ENCODE results near the gene RIC3. TPM values are rescaled to one million over a fixed set of nuclear protein-coding genes. Genes with fewer than 3 reads are reported as not detected.
A peak's percentile ranks its signal among the peaks of the same experiment; 100 is the strongest.

The RIC3 gene
- total RNA-seq, 1 donor from 2014 or later: 5.7 TPM

DNA sequence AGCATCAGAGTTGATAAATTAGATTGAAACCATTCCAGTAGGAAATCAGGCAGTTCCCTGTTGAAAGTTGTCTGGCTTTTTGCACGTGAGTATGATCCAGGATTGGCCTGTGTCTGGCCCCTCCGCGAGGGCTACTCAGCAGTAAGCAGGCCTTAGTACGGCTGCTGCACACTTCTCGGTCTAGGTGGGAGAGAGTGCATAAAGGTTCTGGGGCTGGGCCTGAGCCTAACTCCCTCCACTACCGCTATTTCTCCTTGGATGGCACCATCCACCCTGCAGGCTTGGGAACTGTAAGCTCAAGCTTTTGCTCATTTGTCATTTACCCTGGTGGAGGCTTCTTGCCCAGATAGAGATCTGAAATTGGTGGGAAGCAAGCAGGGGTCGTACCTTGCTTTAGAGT lies 65.9 kb downstream of the RIC3 start:
- no peak for DNase-seq

DNA sequence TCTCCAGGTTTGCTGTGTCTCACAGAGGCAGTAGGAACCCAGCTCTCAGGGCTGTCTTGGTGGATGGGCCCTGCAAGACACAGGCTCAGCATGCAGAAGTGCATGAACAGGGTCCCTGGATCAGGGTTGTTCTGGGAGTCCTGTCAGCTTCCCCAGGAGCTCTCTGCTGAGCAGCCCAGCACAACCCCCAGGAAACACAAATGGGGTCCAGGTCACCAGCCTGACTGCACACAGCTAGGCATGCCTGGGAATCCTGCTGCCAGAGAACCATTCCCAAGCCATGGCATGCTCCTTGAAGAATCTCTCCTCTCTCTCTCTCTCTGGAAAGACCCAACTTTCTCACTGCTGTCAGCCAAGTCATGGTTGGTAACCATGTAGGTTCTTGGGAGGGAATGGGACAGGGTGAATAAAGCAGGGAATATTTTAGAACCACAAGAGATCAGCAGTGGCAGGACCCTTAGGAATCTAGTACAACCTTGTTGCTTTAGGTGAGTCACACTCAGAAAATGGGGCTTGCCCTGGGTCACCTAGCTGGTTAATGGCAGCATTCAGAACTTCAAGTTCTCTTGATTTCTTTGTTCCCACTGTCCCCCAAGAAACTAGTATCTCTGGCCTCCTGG lies 66.4 kb downstream of the RIC3 start:
- no peak for DNase-seq

DNA sequence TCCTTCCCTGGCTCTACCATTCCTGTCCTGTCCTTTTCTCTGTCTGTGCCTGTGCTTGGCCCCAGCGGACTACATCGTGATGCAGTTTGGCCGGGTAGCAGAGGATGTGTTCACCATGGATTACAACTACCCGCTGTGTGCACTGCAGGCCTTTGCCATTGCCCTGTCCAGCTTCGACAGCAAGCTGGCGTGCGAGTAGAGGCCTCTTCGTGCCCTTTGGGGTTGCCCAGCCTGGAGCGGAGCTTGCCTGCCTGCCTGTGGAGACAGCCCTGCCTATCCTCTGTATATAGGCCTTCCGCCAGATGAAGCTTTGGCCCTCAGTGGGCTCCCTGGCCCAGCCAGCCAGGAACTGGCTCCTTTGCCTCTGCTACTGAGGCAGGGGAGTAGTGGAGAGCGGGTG lies 67.4 kb downstream of the RIC3 start:
- DNase-seq: no peak

DNA sequence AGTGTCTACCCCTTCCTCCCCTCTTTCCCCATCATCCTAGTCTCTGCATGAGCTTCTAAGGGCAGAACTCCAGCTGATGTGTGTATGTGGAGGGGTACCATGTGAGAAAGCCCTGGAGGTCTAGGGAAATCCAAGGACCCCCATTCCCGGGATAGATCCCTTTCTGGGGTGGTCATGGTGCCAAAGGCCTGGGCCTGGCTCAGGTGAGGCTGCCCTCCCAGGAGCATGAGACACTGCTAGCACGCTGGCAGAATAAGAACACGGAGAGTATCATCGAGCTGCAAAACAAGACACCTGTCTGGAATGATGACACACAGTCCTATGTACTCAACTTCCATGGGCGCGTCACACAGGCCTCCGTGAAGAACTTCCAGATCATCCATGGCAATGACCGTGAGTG lies 68.2 kb downstream of the RIC3 start:
- DNase-seq: no peak

DNA sequence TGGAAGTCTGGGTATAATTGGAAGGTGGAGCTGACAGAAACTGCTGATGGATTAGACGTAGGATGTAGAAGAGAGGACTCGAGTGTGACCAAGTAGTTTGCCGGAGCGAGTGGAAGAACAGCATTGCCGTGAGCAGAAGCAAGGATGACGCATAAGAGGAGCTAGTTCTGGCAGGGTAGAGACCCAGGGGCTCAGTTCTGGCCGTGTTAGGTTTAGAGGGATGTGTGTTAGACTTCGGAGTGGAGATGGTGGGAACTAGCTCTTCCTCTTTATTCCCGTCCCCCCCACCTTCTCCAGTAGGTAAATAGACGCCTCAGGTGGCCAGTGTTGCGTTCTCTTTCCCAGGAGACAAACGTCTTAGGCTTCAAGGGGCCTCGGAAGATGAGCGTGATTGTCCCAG lies 68.7 kb downstream of the RIC3 start:
- DNase-seq: no peak

DNA sequence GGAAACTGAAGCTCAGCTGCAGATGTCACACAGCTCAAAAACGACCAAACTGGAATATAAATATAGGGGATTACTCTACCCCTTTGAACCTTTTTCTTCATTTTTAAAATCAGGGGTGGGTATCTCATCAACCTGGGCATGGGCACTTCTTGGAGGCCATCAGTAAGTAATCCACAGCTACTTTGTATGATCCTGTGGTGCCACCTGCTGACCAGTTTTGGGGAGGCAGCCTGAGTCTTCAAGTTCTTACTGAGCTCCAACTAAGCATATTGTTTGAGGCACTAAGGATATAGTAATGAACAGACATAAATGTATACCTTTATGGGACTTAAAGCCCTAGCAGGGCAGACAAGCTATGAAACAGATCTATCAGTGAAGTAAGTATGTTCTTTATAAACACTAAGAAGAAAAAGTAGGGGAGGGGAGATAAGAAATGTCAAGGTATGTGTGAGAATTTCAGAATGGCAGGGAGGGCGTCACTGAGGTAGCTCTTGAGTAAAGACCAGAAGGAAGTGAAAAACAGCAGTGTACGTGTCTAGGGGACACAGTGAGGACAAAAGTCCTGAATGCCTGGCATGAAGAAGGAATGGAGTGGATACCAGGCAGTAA lies 69.4 kb downstream of the RIC3 start:
- DNase-seq: peak; percentile 89

DNA sequence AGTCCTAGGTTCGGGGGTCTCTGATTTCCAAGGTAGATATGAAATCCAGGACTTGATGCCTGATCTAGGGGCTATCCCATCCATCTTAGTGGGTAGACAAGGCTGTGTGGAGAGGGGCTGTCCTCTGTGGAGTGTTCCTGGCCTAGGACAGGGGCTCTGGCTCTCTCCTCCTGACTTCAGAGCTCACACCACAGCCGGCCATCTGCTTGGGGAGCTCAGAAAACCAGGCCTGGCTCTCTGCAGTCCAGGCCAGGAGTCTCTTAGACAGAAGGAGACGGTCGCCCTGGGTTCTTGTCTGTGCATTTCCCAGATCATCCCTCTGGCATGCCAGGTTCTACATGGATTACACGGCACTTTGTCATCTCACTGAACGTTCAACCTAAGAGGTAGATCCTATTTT lies 69.9 kb downstream of the RIC3 start:
- DNase-seq: no peak

DNA sequence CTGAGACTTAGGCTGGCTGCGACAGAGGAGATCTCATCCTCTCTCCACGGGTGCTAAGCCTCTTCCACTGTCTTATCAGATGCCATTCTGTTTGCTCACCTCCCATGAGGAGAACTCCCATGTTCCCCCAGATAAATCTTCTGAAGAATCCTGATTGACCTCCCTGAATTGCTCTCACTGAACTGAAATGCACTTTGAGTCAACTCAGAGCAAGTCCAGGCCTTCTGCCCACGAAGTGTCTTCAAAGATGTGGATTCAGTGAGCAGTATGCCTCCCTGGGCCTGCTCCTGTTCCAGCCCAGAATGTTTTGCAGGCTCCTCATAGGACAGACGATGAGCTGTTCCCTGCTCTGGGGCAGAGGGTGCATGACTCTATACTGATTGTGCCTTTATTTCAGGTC lies 70.5 kb downstream of the RIC3 start:
- no peak for DNase-seq

DNA sequence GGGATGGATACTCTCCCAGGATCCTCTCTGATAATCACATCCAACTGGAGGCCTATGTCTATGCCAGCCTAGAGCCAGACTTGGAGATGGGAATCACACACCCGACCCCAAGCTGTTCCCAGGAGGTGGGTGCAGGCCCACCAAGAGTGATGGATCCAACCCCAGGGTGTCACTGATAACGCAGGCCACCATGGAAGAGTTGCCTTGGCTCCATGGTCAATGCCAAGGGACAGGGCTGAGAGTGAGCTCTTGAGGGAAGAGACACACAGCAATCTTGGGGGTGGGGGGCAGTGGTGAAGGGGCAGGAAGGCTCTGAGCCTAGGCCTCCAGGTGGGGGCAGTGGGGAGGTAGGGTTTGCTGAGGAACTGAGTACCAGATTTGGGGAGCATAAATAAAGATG lies 70.9 kb downstream of the RIC3 start:
- DNase-seq: no peak

DNA sequence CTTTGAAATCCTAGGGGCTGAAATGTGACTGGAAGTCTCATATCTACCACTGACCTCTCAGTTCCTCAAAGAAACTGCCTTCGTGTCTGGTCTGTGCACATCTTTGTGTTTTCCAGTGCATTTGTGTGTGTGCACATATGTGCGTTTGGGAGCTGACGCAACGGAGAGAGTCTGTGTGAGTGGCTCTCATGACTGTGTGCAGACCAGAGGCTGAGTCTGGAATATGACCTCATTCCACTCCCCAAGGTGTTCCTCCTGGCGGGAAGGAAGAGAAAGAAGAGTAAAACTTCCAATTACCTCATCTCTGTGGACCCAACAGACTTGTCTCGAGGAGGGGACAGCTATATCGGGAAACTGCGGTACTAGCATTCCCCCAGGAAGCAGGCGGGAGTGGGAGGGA lies 71.4 kb downstream of the RIC3 start:
- peak; percentile 62 for DNase-seq

DNA sequence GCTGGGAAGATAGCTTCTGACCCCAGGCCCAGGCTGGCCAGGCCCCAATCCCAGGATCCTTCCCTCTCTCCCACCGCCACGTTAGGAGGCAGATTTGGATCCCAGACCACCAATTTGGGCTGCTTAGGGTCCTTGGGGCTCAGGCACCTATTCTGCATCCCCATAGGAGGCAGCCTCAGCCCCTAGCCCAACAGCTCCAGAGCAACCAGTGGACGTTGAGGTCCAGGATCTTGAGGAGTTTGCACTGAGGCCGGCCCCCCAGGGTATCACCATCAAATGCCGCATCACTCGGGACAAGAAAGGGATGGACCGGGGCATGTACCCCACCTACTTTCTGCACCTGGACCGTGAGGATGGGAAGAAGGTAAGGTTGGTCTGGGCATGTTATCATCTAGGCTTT lies 71.8 kb downstream of the RIC3 start:
- DNase-seq: no peak

DNA sequence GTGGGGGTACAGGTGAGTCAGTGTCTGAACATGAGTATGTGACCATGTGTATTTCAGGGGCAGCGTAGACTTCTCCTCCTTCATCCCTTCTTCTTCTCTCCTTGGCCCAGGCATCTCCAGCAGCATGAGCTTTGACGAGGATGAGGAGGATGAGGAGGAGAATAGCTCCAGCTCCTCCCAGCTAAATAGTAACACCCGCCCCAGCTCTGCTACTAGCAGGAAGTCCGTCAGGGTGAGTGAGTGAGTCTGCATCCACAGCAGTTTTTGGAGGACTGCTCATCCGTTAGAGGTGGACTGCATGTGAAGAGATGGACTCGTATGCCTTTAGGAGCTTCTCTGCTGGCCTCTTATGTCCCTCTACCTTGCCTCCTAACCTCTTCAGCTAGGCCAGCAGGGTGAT lies 72.2 kb downstream of the RIC3 start:
- no peak for DNase-seq

DNA sequence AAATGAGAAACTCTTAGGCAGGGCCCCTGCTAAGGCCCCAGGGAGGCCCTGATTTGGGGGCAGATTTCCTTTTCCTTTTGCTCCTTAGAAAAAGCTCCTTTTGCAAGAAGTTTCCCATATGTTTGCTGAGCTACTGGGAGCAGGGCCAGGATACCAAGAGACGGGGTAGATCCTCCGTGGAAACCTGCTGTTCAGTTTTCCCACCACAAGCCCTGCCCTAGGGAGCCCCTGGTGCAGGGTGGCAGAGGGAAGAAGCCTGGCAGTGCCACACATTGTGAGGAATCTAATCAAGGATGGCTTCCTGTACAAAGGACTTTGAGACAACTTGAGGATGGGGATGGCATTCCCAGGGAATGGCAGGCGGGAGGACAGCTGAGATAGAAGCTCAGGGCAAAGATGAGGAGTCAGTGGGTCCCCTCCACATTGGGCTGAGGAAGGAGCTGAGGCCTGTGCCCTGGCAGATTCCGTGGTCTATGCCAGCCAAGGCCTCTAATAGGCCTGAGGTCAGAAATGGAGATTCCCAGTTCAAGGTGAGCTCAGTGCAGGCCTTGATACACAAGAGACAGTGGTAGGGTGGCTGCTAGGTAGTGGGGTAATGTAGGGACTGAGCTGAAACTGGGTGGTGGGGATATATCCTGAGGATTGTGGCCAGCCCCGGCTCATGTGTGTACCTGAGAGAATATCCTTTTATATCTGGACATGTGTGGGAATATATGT lies 72.9 kb downstream of the RIC3 start:
- no peak for DNase-seq

DNA sequence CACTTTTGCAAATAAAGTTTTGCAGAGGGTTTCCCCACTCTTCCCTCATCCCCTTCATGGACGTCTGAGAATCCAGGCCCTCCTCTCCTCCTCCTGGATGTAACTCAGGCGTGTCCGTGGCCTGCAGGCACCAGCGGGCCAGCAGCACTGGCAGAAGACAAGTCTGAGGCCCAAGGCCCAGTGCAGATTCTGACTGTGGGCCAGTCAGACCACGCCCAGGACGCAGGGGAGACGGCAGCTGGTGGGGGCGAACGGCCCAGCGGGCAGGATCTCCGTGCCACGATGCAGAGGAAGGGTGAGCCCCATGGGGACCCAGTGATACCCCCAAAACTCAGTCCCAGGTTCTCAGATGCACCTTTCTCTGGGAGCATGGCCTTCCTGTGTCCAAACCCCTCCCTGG lies 73.5 kb downstream of the RIC3 start:
- no peak for DNase-seq

DNA sequence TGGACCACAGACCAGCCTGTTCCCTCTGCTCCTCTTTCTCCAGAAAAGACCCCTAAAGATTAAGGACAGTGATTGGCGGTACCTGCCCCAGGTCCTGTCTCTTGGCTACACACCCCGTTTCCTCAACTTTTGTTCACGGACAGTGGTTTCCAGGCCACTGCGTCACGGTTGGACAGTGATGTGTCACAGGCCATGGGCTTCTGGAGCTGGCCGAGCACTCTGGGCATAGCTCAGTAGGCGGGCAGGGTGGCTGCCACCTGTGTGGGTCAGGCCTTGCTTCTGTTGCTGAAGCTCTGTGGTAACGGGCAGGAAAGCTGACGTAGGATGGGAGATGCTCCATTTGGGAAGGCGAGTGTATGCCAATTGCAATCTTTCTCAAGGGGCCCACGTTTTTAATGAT lies 74.2 kb downstream of the RIC3 start:
- DNase-seq: no peak

DNA sequence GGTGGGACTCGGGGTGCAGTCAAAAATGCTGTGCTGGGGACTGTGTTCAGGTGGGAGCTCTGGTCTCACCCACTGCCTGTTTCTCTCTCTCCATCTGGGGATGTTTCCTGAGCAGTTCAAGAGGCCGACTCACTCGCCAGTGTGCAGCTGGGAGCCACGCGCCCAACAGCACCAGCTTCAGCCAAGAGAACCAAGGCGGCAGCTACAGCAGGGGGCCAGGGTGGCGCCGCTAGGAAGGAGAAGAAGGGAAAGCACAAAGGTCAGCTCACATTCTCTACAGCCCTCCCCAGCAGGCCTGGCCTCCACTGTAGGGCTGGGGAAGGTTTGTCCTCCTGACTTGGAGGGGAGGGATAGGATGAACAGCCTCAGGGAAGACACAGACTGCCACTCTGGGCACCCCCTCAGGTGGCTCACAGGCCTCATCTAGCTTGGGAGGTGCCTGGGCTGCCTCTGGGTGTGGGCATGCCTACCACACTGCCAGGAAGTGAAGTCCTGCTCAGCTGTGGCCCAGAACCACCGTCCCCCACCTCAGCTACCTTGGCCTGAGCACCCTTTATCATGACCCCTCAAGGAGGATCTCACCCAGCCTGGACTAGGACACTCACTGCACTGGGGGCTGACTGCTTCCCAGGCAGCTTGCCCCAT lies 74.8 kb downstream of the RIC3 start:
- no peak for DNase-seq

DNA sequence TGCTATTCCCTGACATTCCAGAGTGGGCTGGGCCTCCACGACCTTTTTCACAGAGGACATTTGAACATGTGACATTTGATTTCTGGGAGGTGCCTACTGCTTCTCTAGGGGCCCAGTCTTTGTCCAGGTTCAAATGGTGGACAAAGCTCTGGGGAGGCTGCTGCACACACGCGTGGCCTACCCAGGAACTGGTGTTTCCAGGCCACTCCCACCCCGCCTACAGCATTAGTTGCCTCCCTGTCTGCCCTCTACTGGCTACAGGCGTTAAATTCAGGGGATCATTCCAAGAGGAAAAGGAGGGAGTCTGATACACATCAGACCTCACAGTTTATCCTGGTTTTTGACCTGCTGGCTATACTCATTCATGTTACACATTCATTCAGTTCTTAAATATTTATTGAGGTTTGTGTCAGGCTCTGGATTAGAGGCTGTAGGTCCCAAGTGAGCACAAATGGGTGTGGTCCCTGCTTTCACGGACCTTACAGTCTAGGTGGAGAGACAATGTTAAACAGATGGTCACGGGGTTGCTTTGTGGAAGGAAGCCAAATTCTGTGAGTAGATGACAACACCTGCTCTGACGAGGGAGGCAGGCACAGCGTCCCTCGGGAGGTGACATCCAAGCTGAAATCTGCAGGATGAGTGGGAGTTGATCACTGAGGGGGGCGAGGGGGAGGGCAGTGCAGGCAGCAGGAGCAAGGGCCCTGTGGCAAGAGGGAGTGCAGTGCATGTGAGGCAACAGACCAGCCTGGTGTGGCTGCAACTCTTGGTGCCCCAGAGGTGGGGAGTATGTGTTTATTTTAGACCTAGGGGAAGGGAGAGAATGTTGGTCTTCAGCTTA lies 76.0 kb downstream of the RIC3 start:
- DNase-seq: peak; percentile 65

DNA sequence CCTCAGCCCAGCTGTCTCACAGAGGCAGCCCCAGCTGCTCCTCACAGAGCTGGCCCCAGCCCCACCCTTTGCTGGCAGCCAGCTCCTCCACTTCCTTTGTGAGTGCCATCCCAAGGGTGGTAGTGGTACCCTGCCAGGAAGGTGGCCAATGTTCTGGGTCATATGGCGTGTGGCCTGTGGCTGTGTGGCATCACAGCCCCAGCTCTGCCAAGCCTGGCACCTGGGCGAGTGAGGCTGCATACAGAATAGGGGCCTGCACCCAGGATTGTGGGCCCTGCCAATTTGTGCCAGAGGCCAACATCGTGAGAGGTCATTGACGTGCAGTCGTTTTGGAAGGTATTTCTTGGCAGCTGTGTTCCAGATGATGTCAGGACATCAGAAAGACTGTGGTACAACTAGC lies 77.1 kb downstream of the RIC3 start:
- no peak for DNase-seq

DNA sequence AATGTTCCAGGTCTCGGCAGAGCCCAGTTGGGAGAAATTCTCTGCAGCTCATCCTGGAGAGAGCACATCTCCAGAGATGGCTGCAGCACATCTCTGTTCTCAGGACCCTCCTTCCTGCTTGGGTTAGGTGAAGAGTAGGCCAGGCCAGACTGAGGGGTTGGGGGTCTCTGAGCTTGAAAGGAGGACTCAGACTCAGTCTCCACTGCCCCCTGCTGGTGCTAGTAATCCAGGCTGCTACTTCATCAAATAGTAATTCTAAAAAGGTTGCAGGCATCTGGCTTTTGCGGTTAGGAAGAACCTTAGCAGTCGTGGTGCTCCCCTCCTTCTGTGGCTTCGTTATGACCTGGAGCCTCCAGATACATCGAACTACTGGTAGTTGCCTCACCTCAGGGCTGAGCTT lies 78.1 kb downstream of the RIC3 start:
- peak; percentile 62 for DNase-seq

DNA sequence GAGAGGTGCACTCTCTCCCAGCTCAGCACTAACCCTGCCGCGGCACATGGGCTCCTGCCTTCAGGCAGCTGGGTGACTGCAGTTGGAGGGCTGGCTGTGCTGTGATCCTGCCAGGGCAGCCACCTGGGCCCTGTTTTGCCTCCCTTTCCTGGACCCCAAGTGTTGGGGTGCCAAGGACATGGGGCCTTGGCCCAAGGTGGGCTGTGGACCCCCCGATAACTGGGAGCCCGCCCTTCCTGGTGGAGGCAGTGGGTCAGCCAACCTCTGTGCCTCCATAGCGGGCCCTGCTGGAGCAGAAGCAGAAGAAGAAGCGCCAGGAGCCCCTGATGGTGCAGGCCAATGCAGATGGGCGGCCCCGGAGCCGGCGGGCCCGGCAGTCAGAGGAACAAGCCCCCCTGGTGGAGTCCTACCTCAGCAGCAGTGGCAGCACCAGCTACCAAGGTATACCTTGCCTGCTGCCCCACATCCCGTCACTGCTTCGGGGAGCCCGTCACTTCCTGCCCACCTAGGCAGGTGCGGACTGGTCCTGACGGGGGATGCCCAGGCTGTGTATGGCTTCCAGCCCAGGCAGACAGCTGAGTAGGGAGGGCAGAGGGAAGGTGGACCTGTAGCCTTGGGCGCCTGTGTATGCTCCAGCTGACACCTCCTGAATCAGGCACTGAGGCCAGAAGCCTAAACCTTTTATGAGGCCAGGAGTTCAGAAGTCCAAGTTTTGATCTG lies 78.9 kb downstream of the RIC3 start:
- DNase-seq: no peak

DNA sequence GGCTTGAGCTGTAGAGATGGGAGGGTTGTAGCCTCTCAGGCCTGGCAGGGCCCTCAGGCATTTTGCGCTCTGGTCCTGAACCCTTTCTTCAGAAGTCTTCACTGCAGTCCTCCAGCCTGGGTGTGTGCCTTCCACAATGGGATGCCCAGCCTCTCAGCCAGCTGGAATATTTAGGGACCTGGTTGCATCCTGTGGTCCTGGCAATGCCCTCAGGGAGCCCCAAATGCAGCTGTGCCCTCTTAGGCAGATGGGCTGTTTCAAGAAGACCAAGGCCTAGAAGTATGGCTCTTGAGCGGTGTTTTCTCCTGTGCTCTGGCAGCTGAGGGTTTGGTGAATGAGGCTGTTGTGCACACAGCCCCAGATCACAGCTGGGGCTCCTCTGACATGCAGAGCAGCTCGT lies 81.1 kb downstream of the RIC3 start:
- DNase-seq: peak; percentile 50

DNA sequence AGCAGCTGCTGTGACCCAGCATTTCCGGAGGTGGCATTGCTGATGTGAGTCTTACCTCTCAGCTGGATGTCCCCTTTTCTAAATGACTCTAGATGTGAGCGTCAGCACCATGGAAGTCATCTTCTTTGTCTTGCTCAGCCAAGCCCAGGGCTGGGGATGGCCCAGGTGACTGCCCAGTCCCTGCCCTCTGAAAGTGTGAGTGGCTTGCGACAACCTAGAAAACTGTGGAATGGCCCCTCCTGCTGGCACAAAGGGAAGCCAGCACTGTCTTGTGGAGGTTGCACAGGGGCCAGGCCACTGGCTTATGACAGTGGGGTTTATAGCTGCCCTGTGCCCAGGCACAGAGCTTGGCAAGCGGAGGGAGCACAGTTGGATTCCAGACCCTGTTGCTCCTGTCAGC lies 81.6 kb downstream of the RIC3 start:
- DNase-seq: no peak

All from tongue (tissue), 2 donors.